GM19468 (cell line): ENCODE data around the gene ATXN7L1.
"Not testable (repeated sequence)": the region's sequence is repeated elsewhere in the genome, so short reads cannot be mapped to it uniquely, and the experiment has no call there.

Source experiments
- ATAC-seq: cut with Tn5 transposase; IDR thresholded peaks from one replicate; pipeline ENCODE4 v1.9.1; 2021; ENCODE audit warnings: mild to moderate bottlenecking, moderate library complexity, moderate number of reproducible peaks; ENCODE audit not compliant: unreplicated experiment; ENCODE audit errors: extremely low read depth

Gene ATXN7L1

GRCh38 chr7:105602325-105603305, 273.8 kb downstream of the ATXN7L1 start:
- ATAC-seq = no peak

- ATAC-seq = no peak
These were observed 275.5 kb downstream of the ATXN7L1 start for GRCh38 chr7:105600720-105601550.

GRCh38 chr7:105599551-105599950, 276.8 kb downstream of the ATXN7L1 start:
- no peak for ATAC-seq

GRCh38 chr7:105599080-105599479, 277.3 kb downstream of the ATXN7L1 start:
- not testable (repeated sequence) for ATAC-seq

GRCh38 chr7:105596866-105597265, 279.5 kb downstream of the ATXN7L1 start:
- ATAC-seq = no peak

GRCh38 chr7:105594034-105594433, 282.4 kb downstream of the ATXN7L1 start:
- ATAC-seq = no peak

GRCh38 chr7:105591522-105591921, 284.9 kb downstream of the ATXN7L1 start:
- no peak for ATAC-seq

GRCh38 chr7:105590793-105591192, 285.6 kb downstream of the ATXN7L1 start:
- no peak for ATAC-seq

- ATAC-seq = peak; percentile 87
These were observed 286.9 kb downstream of the ATXN7L1 start for GRCh38 chr7:105589356-105590077.

GRCh38 chr7:105587909-105588635, 288.3 kb downstream of the ATXN7L1 start:
- no peak for ATAC-seq

- no peak for ATAC-seq
These were observed 290.4 kb downstream of the ATXN7L1 start for GRCh38 chr7:105585850-105586500.

- ATAC-seq = no peak
These were observed 292.2 kb downstream of the ATXN7L1 start for GRCh38 chr7:105584165-105584564.

GRCh38 chr7:105583061-105583460, 293.3 kb downstream of the ATXN7L1 start:
- ATAC-seq = no peak

- ATAC-seq = peak; percentile 59
These were observed 295.2 kb downstream of the ATXN7L1 start, which contains the start of gene EFCAB10 for GRCh38 chr7:105581066-105581811. Gene EFCAB10 (minus strand): TSS chr7:105581493. CDS start chr7:105581463, 30 bp downstream.

GRCh38 chr7:105580022-105580740, 296.2 kb downstream of the ATXN7L1 start:
- ATAC-seq = no peak

GRCh38 chr7:105578496-105578895, 297.9 kb downstream of the ATXN7L1 start:
- ATAC-seq = no peak

- no peak for ATAC-seq
These were observed 299.1 kb downstream of the ATXN7L1 start for GRCh38 chr7:105577251-105577650.

- no peak for ATAC-seq
These were observed 304.5 kb downstream of the ATXN7L1 start for GRCh38 chr7:105571891-105572290.
